Central memory CD4-positive, alpha-beta T cell (primary cell): Measurements from ENCODE around the gene NHERF1.

ENCODE experiments used
- DNase-seq: peaks from one replicate; pipeline ENCODE4 v3.0.0; 2022

The NHERF1 gene

DNA sequence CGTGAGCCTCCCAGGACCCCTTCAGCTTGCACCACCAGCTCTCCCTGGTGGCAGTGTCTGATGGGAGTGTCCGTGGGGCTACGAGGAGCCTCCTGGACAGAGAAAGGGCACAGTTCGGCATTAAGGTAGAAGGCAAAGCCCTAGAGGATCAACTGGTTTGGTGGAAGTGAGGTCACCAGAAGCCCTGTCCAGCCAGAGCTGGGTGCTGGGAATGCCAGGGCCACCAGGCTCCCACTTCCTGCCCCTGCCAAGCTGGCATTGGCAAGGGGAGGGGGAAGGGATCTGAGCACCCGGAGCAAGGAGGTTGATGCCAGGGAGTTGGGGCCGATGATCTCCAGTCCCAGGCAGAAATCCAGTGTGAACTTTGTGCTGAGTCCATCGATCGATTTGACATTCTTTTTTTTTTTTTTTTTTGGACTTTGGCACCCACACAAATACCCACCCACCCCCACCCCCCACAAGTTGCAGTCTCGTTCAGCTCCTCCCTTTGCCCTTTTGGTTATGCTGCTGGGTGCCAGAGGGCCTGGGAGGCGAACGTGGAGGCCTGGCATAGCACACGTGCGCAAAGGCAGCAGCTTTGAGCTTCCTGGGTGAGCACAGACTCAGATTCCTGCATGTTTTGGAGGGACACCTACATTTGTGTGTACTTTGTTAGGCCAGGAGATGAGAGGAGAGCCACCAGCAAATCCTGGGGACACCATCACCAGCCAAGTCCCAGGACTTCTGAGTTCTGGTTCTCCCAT, 2.1 kb downstream of the NHERF1 start:
- no peak for DNase-seq

- no peak for DNase-seq
Observed at GRCh38 chr17:74752415-74752814, 4.0 kb downstream of the NHERF1 start.

DNA sequence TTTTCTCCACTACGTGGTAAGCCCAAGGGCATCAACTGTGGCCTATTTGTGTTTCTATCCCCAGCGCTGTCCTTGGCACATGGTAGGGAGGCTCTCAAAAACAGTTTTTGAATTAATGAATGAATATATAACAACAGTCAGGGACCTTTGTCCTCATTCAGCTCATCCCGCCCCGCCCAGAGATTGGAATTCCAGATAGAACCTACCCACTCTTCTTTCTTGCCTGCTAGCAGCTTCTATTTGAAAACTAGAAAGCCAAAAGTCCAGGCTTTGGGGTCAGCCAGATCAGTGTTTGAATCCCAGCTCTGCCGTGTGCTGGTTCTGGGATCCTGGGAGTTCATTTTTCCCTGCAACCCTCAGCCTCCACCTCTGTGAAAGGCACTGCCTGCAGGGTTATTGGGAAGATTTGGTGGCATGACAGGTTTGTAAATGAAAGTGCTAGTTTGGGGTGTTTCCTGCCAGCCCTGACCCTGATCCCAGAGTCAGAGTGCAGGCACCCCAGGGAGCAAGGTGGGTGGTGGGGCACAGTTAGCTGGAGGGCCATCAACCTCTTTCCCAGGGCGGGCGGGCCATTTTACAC, 4.5 kb downstream of the NHERF1 start:
- DNase-seq, result no peak

DNA sequence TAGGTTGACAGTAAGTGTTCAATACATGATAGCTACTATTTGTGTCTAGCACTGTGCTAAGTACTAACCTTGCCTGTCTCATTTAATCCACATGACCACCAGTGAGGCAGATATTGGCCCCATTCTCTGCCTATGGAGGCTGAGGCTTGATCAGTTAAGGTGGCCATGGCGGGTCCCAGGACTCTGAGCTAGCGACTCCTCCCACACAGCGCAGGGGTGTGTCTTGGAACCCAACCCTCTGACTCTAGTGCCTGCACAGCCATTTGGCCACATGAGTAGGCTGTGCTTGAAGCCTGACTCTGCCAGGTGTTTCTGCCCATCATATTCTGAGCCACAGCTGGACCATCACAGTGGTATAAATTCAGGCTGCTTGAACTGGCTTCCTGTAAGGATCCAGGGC, 6.4 kb downstream of the NHERF1 start:
- no peak for DNase-seq

GRCh38 chr17:74755533-74755932, 7.1 kb downstream of the NHERF1 start:
- no peak for DNase-seq

GRCh38 chr17:74756891-74757290, 8.5 kb downstream of the NHERF1 start:
- no peak for DNase-seq

DNA sequence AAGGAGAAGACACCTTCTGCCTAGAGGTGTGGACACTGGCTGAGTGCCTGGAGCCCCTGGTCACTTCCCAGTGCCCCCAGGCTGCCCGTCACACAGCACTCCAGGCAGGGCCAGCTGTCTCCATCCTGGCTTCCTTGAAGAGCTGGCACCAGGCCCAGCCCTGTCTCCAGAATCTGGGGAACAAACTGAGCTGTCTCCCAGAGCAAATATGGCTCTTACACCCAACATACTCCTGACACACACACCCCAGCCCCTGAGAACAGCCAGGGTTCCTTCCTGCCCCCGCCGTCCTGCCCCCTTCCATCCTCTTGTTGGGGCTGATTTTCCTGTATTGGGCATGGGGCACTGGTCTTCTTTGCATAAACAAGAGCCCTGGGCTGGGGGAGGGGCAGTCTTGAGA, 9.1 kb downstream of the NHERF1 start:
- no peak for DNase-seq

DNA sequence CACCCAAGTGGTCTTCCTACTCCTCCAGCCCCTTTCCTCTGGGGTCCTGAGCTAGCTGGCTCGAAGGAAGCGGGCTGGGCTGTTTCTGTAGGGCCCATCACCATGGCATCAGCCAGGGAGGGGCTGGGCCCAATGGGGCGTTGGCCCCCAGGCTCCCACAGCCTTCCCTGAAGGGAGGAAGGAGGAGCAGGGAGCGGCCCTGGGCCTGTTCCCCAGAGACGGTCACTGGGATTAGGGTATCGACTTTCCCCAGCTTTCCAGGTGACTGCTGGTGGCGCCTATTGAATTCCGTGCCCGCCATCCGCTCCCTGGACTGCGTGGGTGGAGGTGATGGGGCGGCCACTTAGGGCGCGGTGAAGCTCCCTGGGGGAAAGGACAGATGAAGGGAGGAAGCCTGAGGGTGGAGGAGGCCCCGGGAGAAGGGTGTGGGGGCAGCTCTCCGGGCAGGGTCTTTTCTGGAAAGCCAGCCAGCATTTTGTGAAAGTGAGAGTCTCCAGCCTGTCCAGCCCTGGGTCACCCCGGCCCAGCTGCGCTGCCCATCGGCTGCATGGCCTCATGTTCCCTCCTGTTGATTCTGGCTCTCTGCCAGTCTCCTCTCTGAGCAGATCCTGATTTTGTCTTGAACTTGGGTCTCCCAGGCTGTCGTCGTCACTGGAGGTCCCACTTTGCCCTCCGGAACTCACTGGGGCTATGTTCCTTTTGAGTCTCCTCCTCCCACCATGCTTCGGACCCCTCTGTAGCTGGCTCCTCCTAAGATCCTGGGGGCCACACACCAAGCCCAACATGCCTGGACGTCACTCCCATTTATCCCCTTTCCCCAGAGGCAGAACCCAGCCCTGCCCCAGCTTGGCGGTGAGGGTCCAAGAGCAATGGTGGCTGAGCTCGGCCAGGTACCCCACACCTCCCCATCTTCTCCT, 9.8 kb downstream of the NHERF1 start:
- no peak for DNase-seq

DNA sequence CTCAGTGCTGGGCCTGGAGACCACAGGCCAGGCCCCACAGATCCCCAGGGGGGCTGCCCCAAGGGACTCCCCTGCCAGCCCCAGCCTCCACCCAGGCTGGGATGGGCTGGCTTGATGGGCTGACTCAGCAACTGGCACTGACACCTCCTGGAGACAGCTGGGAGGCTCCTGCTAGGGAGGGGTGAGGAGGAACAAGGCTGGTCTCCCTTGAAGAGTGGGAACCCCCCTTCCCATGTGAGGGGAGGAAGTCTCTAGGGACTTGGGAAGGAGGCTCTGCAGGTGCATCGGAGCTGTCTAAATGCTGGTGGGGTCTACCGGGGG, 10.4 kb downstream of the NHERF1 start:
- no peak for DNase-seq

GRCh38 chr17:74759243-74759801, 10.9 kb downstream of the NHERF1 start:
- DNase-seq, result peak; percentile 64

- DNase-seq, result no peak
Observed at GRCh38 chr17:74759941-74760340, 11.5 kb downstream of the NHERF1 start.

DNA sequence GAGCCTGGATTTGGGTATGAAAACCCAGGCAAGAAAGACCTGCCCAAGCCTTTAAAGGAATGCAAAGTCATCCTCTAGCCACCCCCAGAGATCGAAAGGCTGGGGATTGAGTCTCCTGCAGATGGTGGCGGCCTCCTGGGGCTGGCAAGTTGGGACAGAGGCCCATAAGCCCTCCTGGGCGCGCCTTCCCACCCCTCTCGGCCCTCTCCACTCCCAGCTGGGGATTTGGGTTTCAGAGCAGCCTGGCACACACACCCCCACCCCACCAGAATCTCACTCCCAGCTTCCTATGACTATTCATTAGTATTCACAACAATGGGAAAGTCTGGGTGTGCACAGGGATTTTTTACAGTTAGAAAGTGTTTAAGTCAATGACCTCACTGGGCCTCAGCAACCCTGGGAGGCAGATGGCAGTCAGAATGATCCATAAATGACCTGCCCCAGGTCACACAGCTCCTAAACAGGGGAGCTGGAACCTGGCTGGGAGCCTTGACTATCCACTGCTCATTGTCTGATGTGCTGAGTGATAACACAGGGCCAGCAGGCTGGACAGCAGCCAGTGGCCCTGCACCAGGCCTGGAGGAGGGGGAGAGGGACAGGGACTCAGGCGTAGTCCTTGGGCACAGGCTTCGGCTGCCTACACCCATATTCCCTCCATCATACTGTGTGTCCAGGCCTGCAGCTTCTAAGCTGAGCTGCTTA, 12.1 kb downstream of the NHERF1 start:
- no peak for DNase-seq

DNA sequence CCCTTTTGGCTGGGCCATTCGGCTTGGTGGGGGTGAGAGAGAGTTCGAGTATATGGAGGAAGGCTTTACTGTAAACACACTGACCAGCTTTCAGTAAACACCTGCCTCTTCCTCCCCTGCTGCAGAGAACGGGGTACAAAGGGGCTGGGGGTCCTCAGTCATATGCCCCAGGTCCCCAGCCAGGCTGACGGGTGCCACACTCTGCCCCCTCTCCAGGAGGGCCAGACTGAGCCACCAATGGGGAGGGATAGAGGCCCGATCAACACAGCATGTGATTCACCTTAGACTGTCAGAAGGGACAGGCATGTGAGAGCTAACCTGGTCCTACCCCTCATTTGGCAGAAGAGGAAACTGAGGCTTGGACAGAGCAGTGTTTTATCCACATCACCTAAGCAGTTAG, 13.0 kb downstream of the NHERF1 start:
- no peak for DNase-seq

- DNase-seq, result no peak
Observed at GRCh38 chr17:74761931-74762330, 13.5 kb downstream of the NHERF1 start.

- no peak for DNase-seq
Observed at GRCh38 chr17:74763565-74764387, 15.3 kb downstream of the NHERF1 start.

- DNase-seq, result no peak
Observed at GRCh38 chr17:74764751-74765286, 16.4 kb downstream of the NHERF1 start.

DNA sequence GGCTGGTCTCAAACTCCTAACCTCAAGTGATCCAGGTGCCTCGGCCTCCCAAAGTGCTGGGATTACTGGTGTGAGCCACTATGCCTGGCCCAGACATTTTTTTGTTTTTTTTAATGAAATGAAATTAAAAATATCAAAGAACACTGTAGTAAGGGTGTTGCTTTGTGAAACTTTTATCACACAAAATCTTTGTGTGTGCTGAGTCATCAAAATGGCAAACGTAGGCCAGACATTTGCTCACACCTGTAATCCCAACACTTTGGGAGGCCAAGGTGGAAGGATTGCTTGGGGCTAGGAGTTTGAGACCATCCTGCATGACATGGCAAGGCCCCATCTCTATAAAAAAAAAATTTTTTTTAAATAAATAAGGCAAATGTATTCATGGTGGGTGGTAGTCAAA, 18.0 kb downstream of the NHERF1 start:
- no peak for DNase-seq

DNA sequence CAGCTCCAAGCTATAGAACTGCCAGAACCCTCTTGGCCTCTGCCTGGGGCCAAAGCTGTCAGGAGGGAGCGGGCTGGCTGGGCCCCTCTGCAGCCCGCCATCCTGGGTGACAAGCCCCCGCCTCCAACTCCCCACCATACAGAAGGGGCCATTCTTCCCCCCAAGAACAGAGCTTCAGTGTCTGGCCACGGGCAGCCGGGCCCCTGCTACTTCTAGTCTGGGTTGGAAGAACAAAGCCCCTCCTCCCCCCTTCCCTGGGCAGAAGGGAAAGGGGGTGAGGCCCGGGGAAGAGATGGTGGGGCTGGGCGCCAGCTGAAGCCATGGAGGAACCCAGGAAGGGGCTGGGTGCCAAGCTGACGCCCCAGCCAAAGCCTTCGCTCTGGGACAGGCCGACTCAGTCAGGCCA, 18.7 kb downstream of the NHERF1 start:
- DNase-seq, result no peak

- DNase-seq, result no peak
Observed at GRCh38 chr17:74768069-74768762, 19.8 kb downstream of the NHERF1 start.

- DNase-seq, result no peak
Observed at GRCh38 chr17:74768763-74769114, 20.3 kb downstream of the NHERF1 start.

DNA sequence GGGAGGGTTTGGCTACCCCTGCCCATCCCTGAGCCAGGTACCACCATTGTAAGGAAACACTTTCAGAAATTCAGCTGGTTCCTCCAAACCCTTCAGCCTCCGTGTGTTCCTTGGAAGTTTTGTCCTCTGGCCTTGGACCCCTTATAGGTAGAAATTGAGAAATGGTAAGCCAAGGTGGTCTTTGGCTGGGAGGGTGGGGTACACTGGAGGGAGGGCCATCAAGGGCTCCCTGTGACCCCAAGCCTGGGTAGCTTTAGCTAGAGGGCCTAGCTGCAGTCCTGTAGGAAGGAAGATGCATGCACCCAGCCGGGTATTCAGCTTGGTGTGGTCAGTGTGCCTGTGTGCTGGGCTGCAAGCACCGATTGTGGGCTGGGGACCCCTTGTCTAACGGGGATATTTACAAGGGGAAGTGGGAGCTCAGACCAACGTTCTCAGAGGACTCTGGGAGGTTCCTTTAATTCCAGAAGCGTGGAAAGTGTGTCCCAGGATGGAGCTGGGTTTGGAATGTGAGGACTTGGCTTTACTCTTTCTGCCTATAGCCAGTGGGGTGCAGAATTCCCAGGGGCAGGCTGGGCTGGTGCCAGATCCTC, 20.9 kb downstream of the NHERF1 start:
- no peak for DNase-seq
